ENCODE measurements around the gene GRAMD2B. TPM values are rescaled to one million over a fixed set of nuclear protein-coding genes. Genes with fewer than 3 reads are reported as not detected.

GRAMD2B gene
- total RNA-seq, 2 donors from 2014 or later: 41.1 to 45.0 TPM

- Histone ChIP-seq H3K36me3 (no peaks in the 10 kb centered on the region), H3K4me3 (no peak overlapping the region), H3K27ac (peak overlapping the region; percentile 0 to 29), H3K27me3 (no peaks in the 10 kb centered on the region), H3K4me1 (peaks cover 0 to 30% of the 10 kb centered on the region in 2 donors), H3K9me3 (no peaks in the 10 kb centered on the region)
- DNase-seq (ENCODE audit: low spot score): no peak
- no peak for TF ChIP-seq CTCF (IDR thresholded peaks at IDR 0.05)
Observed at GRCh38 chr5:126513302-126513701, 90.1 kb downstream of the GRAMD2B start.

- Histone ChIP-seq H3K36me3 (no peaks in the 10 kb centered on the region), H3K4me3 (no peak overlapping the region), H3K4me1 (peaks cover 0 to 26% of the 10 kb centered on the region in 2 donors), H3K27me3 (no peaks in the 10 kb centered on the region), H3K27ac (peak overlapping the region; percentile 0 to 29), H3K9me3 (no peaks in the 10 kb centered on the region)
- TF ChIP-seq CTCF (IDR thresholded peaks at IDR 0.05): no peak
- no peak for DNase-seq (ENCODE audit: low spot score)
Observed at GRCh38 chr5:126513703-126514102, 90.5 kb downstream of the GRAMD2B start.

GRCh38 chr5:126514131-126514557, 90.9 kb downstream of the GRAMD2B start:
- Histone ChIP-seq H3K9me3 (no peaks in the 10 kb centered on the region), H3K4me1 (peaks cover 0 to 21% of the 10 kb centered on the region in 2 donors), H3K36me3 (no peaks in the 10 kb centered on the region), H3K27me3 (no peaks in the 10 kb centered on the region), H3K4me3 (no peak overlapping the region), H3K27ac (peak overlapping the region; percentile 29 to 44)
- TF ChIP-seq CTCF (IDR thresholded peaks at IDR 0.05): no peak
- DNase-seq (ENCODE audit: low spot score): no peak

DNA sequence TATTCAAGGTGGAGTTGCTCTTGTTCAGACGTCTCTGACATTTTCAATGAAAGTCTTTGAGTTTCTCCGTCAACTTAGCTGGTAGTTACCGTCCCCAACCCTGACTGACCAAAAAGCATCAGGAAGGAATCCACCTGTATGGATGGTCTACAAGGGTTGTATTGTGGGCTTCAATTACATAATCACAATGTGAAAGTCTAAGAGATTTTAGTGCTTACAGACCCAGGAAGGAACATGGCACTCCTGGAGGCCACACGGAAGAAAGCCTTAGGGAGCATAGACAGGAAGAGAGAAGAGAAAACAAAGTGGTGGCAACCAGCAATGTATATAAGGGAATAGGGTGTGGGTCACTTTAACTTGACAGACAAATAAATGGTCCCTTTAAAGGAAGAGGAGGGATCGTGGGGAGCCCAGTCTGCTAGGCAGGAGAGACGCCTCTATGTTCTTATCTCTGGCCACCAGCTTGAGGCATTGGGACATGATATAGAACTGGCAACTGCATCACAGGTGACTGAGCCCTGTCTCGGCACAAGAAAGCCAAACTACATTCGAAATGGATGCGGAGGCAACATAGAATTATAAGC, 91.4 kb downstream of the GRAMD2B start:
- no peak for DNase-seq (ENCODE audit: low spot score)
- Histone ChIP-seq H3K9me3 (no peaks in the 10 kb centered on the region), H3K27ac (peak overlapping the region in 1 of 2 donors; percentile 44), H3K4me1 (peaks cover 0 to 20% of the 10 kb centered on the region in 2 donors), H3K36me3 (no peaks in the 10 kb centered on the region), H3K27me3 (no peaks in the 10 kb centered on the region), H3K4me3 (no peak overlapping the region)
- TF ChIP-seq CTCF (IDR thresholded peaks at IDR 0.05): no peak

DNA sequence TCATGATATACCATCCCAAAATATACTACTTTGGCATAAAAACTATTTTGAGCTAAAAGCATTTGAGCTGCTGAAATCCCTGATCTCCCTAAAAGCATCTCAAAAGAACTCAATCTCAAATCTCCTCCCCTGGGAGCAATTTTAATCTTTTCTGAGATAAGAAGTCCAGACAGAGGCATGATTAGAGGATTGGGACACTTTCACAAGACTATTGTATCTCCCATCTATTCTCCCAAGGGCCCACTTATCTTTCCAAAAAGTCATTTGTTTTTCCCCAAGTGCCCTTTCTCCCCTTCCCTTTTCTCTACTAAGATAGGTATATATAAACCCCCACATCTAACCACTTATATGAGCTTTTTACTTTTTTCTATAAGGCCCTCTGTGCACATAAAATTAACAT, 92.1 kb downstream of the GRAMD2B start:
- H3K27ac ChIP-seq: peak overlapping the region in 1 of 2 donors; percentile 1
- H3K4me1 ChIP-seq: peaks cover 0 to 23% of the 10 kb centered on the region in 2 donors
- H3K36me3 ChIP-seq: no peaks in the 10 kb centered on the region
- no peak for DNase-seq (ENCODE audit: low spot score)
- no peaks in the 10 kb centered on the region for H3K9me3 ChIP-seq
- H3K27me3 ChIP-seq: no peaks in the 10 kb centered on the region
- no peak overlapping the region for H3K4me3 ChIP-seq
- no peak for TF ChIP-seq CTCF (IDR thresholded peaks at IDR 0.05)

DNA sequence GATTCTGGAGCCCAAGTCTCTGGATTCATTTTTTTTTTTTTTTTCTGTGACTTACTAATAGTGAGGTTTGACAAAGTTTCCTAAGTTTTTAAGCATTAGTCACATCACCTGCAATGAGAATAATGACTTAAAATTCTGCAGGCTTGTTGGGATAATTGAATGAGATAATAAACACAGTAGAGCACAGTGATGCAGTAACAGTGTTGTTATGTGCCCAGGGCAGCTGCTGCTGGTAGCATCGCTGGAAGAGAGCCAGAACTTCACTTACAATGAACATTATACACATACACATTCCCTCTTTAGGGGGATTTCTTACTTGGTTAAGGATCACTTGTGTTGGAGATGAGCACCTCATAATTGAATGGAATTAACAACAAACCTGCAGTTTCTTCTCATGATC, 92.9 kb downstream of the GRAMD2B start:
- no peak overlapping the region for H3K27ac ChIP-seq
- no peaks in the 10 kb centered on the region for H3K27me3 ChIP-seq
- H3K4me1 ChIP-seq: peaks cover 0 to 27% of the 10 kb centered on the region in 2 donors
- no peak for TF ChIP-seq CTCF (IDR thresholded peaks at IDR 0.05)
- no peak overlapping the region for H3K4me3 ChIP-seq
- H3K9me3 ChIP-seq: no peaks in the 10 kb centered on the region
- no peaks in the 10 kb centered on the region for H3K36me3 ChIP-seq
- DNase-seq (ENCODE audit: low spot score): no peak

Data from right atrium auricular region (tissue), 2 donors.